ENCODE data around the gene GRB2. TPM values are rescaled to one million over a fixed set of nuclear protein-coding genes. Genes with fewer than 3 reads are reported as not detected.
"Not testable (repeated sequence)": the region's sequence is repeated elsewhere in the genome, so short reads cannot be mapped to it uniquely, and the experiment has no call there.

The GRB2 gene
- total RNA-seq, 1 donor from 2014 or later: 102 TPM

- peaks cover 4% of the 10 kb centered on the region for H3K36me3 ChIP-seq (ENCODE audit: control insufficient read depth, insufficient read depth, low read length)
- peak within 1 kb of the TSS; percentile 70 for H3K4me3 ChIP-seq (ENCODE audit: low read depth, low read length)
- FAIRE-seq (no peak), DNase-seq (ENCODE audit: low read depth) (peak; percentile 98)
- H3K27me3 ChIP-seq (ENCODE audit: control insufficient read depth, insufficient read depth, low read length): no peaks in the 10 kb centered on the region
- TF ChIP-seq CTCF (IDR thresholded peaks at IDR 0.05; ENCODE audit: insufficient read depth, low read length, severe bottlenecking): peak; percentile 12
Measured at GRCh38 chr17:75289115-75289831, 116.2 kb downstream of the GRB2 start, which contains the start of gene SLC25A19. Gene SLC25A19, minus strand, starts transcription at chr17:75289433. Its CDS starts 2,669 bp downstream, at chr17:75286764.

- TF ChIP-seq CTCF (IDR thresholded peaks at IDR 0.05; ENCODE audit: insufficient read depth, low read length, severe bottlenecking): no peak
- peak; percentile 20 for DNase-seq (ENCODE audit: low read depth)
- peaks cover 4% of the 10 kb centered on the region for H3K36me3 ChIP-seq (ENCODE audit: control insufficient read depth, insufficient read depth, low read length)
- peak overlapping the region; percentile 70 for H3K4me3 ChIP-seq (ENCODE audit: low read depth, low read length)
- FAIRE-seq: no peak
- no peaks in the 10 kb centered on the region for H3K27me3 ChIP-seq (ENCODE audit: control insufficient read depth, insufficient read depth, low read length)
Measured at GRCh38 chr17:75288770-75289114, 116.7 kb downstream of the GRB2 start.

GRCh38 chr17:75288359-75288758 lies 117.1 kb downstream of the GRB2 start:
- peaks cover 5% of the 10 kb centered on the region for H3K36me3 ChIP-seq (ENCODE audit: control insufficient read depth, insufficient read depth, low read length)
- no peaks in the 10 kb centered on the region for H3K27me3 ChIP-seq (ENCODE audit: control insufficient read depth, insufficient read depth, low read length)
- no peak for TF ChIP-seq CTCF (IDR thresholded peaks at IDR 0.05; ENCODE audit: insufficient read depth, low read length, severe bottlenecking)
- no peak for FAIRE-seq
- no peak for DNase-seq (ENCODE audit: low read depth)
- H3K4me3 ChIP-seq (ENCODE audit: low read depth, low read length): peak overlapping the region; percentile 70

GRCh38 chr17:75287221-75287620 lies 118.3 kb downstream of the GRB2 start:
- no peak for TF ChIP-seq CTCF (IDR thresholded peaks at IDR 0.05; ENCODE audit: insufficient read depth, low read length, severe bottlenecking)
- DNase-seq (ENCODE audit: low read depth) (no peak), FAIRE-seq (no peak)
- peaks cover 7% of the 10 kb centered on the region for H3K36me3 ChIP-seq (ENCODE audit: control insufficient read depth, insufficient read depth, low read length)
- no peaks in the 10 kb centered on the region for H3K27me3 ChIP-seq (ENCODE audit: control insufficient read depth, insufficient read depth, low read length)
- H3K4me3 ChIP-seq (ENCODE audit: low read depth, low read length): no peak overlapping the region

- Histone ChIP-seq H3K27me3 (ENCODE audit: control insufficient read depth, insufficient read depth, low read length) (no peaks in the 10 kb centered on the region), H3K36me3 (ENCODE audit: control insufficient read depth, insufficient read depth, low read length) (peaks cover 7% of the 10 kb centered on the region), H3K4me3 (ENCODE audit: low read depth, low read length) (no peak overlapping the region)
- no peak for DNase-seq (ENCODE audit: low read depth)
- TF ChIP-seq CTCF (IDR thresholded peaks at IDR 0.05; ENCODE audit: insufficient read depth, low read length, severe bottlenecking): no peak
- no peak for FAIRE-seq
Measured at GRCh38 chr17:75285123-75285522, 120.4 kb downstream of the GRB2 start.

GRCh38 chr17:75280189-75280588 lies 125.3 kb downstream of the GRB2 start:
- not testable (repeated sequence) for H3K4me3 ChIP-seq (ENCODE audit: low read depth, low read length); H3K27me3 ChIP-seq (ENCODE audit: control insufficient read depth, insufficient read depth, low read length); FAIRE-seq; DNase-seq (ENCODE audit: low read depth); H3K36me3 ChIP-seq (ENCODE audit: control insufficient read depth, insufficient read depth, low read length)

All from bronchial epithelial cell (primary cell).